ENCODE data around the gene ARFGAP3.
"Not testable (repeated sequence)": the region's sequence is repeated elsewhere in the genome, so short reads cannot be mapped to it uniquely, and the experiment has no call there.

Gene ARFGAP3

GRCh38 chr22:42758931-42759629, 98.0 kb downstream of the ARFGAP3 start:
- peak; percentile 45 for DNase-seq

GRCh38 chr22:42755553-42755952, 101.5 kb downstream of the ARFGAP3 start:
- peak; percentile 91 for DNase-seq

- not testable (repeated sequence) for DNase-seq
Measured at GRCh38 chr22:42755121-42755520, 102.0 kb downstream of the ARFGAP3 start.

GRCh38 chr22:42754658-42755057, 102.4 kb downstream of the ARFGAP3 start:
- peak; percentile 45 for DNase-seq

- no peak for DNase-seq
Measured at GRCh38 chr22:42752912-42753311, 104.2 kb downstream of the ARFGAP3 start.

GRCh38 chr22:42752230-42752746, 104.8 kb downstream of the ARFGAP3 start:
- DNase-seq = no peak

GRCh38 chr22:42750421-42750820, 106.7 kb downstream of the ARFGAP3 start:
- DNase-seq = not testable (repeated sequence)

GRCh38 chr22:42747701-42748513, 109.2 kb downstream of the ARFGAP3 start:
- DNase-seq = peak; percentile 73

All from HCEC 1CT (cell line).